GM12874 (cell line): ENCODE measurements around the gene N4BP2.

ENCODE experiments used
- CTCF ChIP-seq: IDR thresholded peaks from 2 replicates; pipeline ENCODE4 v1.5.1; 2011; ENCODE audit warnings: low read depth, mild to moderate bottlenecking, control low read depth, low read length, moderate library complexity; ENCODE audit not compliant: insufficient read depth

Gene N4BP2

GRCh38 chr4:40043786-40044185 is 12.9 kb upstream of the N4BP2 start:
- TF ChIP-seq CTCF = no peak

- TF ChIP-seq CTCF = no peak
Measured at GRCh38 chr4:40046311-40046980, 10.2 kb upstream of the N4BP2 start.

GRCh38 chr4:40053161-40053560 is 3.5 kb upstream of the N4BP2 start:
- no peak for TF ChIP-seq CTCF

GRCh38 chr4:40055511-40055862 is 1.2 kb upstream of the N4BP2 start:
- TF ChIP-seq CTCF = no peak

- TF ChIP-seq CTCF = no peak
Measured at GRCh38 chr4:40055863-40056715, 561 bp upstream of the N4BP2 start.

GRCh38 chr4:40057586-40058091 is 989 bp downstream of the N4BP2 start:
- TF ChIP-seq CTCF = no peak

GRCh38 chr4:40058121-40058520 is 1.5 kb downstream of the N4BP2 start:
- no peak for TF ChIP-seq CTCF
